Stimulated activated CD4-positive, alpha-beta T cell treated with anti-CD3 and anti-CD28 coated beads, Interleukin-12 subunit alpha, Interleukin-12 subunit beta, amount 100 ng/mL, for 4 hours (primary cell): ENCODE measurements around the gene TMEM209.
"Not testable (repeated sequence)": the region's sequence is repeated elsewhere in the genome, so short reads cannot be mapped to it uniquely, and the experiment has no call there.

Experiments used
- DNase-seq: peaks from one replicate; pipeline ENCODE4 v3.0.0-alpha.2; 2020

TMEM209 gene

GRCh38 chr7:130205084-130205947 lies at the start of gene TMEM209:
Gene TMEM209, minus strand, starts transcription at chr7:130205406. Its CDS starts 31 bp downstream, at chr7:130205375.
- DNase-seq, result peak; percentile 91

- DNase-seq, result no peak
Measured at GRCh38 chr7:130254555-130254954, 49.3 kb upstream of the TMEM209 start.

GRCh38 chr7:130249626-130250025 lies 44.4 kb upstream of the TMEM209 start:
- DNase-seq, result not testable (repeated sequence)

GRCh38 chr7:130248842-130249241 lies 43.6 kb upstream of the TMEM209 start:
- DNase-seq, result not testable (repeated sequence)

- not testable (repeated sequence) for DNase-seq
Measured at GRCh38 chr7:130246491-130246890, 41.3 kb upstream of the TMEM209 start.

- DNase-seq, result not testable (repeated sequence)
Measured at GRCh38 chr7:130243486-130243885, 38.3 kb upstream of the TMEM209 start.

GRCh38 chr7:130242198-130243014 lies 37.2 kb upstream of the TMEM209 start:
- peak; percentile 70 for DNase-seq

- no peak for DNase-seq
Measured at GRCh38 chr7:130240240-130240639, 35.0 kb upstream of the TMEM209 start.

- not testable (repeated sequence) for DNase-seq
Measured at GRCh38 chr7:130236361-130236760, 31.2 kb upstream of the TMEM209 start.

GRCh38 chr7:130234078-130234477 lies 28.9 kb upstream of the TMEM209 start:
- no peak for DNase-seq

GRCh38 chr7:130232209-130232608 lies 27.0 kb upstream of the TMEM209 start:
- DNase-seq, result no peak

GRCh38 chr7:130231792-130232191 lies 26.6 kb upstream of the TMEM209 start:
- DNase-seq, result no peak

GRCh38 chr7:130229981-130230380 lies 24.8 kb upstream of the TMEM209 start:
- DNase-seq, result not testable (repeated sequence)

- DNase-seq, result no peak
Measured at GRCh38 chr7:130228840-130229502, 23.8 kb upstream of the TMEM209 start.

- DNase-seq, result no peak
Measured at GRCh38 chr7:130227883-130228575, 22.8 kb upstream of the TMEM209 start.

- DNase-seq, result no peak
Measured at GRCh38 chr7:130226333-130226732, 21.1 kb upstream of the TMEM209 start.

GRCh38 chr7:130224923-130225322 lies 19.7 kb upstream of the TMEM209 start:
- DNase-seq, result not testable (repeated sequence)

GRCh38 chr7:130224210-130224609 lies 19.0 kb upstream of the TMEM209 start:
- DNase-seq, result no peak

- no peak for DNase-seq
Measured at GRCh38 chr7:130223646-130224045, 18.4 kb upstream of the TMEM209 start.

- DNase-seq, result no peak
Measured at GRCh38 chr7:130221746-130222145, 16.5 kb upstream of the TMEM209 start.

GRCh38 chr7:130219871-130220270 lies 14.7 kb upstream of the TMEM209 start:
- DNase-seq, result no peak

- no peak for DNase-seq
Measured at GRCh38 chr7:130218806-130219620, 13.8 kb upstream of the TMEM209 start.
